Astrocyte (in vitro differentiated cells and primary cell): ENCODE data around the gene CARD10.

Source experiments
- CTCF ChIP-seq: IDR thresholded peaks from 2 replicates; pipeline ENCODE4 v1.5.1; 2011; ENCODE audit warnings: low read depth, mild to moderate bottlenecking, inconsistent platforms, low read length, moderate library complexity; ENCODE audit not compliant: insufficient read depth
- EZH2 ChIP-seq: IDR thresholded peaks from 2 replicates; pipeline ENCODE4 v1.6.1; 2012; ENCODE audit warnings: mild to moderate bottlenecking, low read length, inconsistent platforms; ENCODE audit not compliant: insufficient read depth

DNA sequence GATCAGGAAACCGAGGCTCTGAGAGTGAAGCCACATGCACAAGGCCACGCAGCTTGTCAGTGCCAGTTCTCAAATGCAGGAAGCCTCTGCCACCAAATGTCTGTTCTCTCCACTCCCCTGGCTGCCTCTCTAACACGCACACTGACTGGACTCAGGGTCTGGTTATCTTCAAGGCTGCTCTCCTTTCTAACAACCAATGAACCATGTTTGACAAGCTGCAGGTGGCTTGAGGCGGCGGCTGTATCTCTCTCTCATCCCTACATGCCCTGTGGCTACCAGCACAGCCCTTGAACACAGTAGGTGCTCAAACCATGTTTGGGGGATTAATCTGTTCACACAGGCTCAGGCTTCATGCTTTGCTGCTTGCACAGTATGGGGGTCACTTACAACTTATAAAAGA lies 56.8 kb downstream of the CARD10 start:
- TF ChIP-seq CTCF: no peak
- no peak for TF ChIP-seq EZH2
